Smooth muscle cell of the coronary artery (primary cell): ENCODE results near the gene SMPD1. TPM values are rescaled to one million over a fixed set of nuclear protein-coding genes. Genes with fewer than 3 reads are reported as not detected.

Source experiments
- total RNA-seq: library from RNA; depleted of rRNA; stranded (reverse); fragments of >200 nt; gene quantifications from 2 replicates; pipeline ENCODE4 v1.2.3, GENCODE V29; 2014; ENCODE audit warnings: low replicate concordance

The SMPD1 gene
- 19.2 and 28.4 TPM in 2 replicates for total RNA-seq

DNA sequence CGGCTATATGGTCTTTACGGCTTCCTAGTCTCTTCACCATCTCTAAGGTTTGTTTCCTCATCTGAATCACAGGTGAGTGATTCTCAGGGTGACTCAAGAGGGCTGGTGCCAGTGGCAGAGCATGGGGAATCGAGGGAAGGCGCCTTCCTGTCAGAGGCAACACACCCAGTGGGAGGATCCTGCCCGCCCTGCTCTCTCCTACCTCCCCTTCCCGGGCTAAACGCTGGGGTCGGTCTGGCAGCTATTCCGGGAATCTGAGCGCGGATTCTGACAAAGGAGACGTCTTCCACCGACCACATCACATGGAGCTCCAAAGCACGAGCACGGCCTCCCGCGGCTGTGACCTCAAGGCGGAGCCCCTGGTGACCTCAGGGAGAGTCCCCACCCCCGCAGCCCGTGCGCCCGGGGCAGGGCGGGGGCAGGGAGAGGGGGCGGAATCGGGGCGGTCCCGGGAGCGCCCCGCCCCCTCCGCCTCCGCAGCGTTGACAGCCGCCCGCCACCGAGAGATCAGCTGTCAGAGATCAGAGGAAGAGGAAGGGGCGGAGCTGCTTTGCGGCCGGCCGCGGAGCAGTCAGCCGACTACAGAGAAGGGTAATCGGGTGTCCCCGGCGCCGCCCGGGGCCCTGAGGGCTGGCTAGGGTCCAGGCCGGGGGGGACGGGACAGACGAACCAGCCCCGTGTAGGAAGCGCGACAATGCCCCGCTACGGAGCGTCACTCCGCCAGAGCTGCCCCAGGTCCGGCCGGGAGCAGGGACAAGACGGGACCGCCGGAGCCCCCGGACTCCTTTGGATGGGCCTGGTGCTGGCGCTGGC lies at the start of gene SMPD1:
Gene SMPD1, plus strand, starts transcription at position 570 of the 813 bp plus-strand sequence. Its CDS starts 125 bp downstream, at position 695.

DNA sequence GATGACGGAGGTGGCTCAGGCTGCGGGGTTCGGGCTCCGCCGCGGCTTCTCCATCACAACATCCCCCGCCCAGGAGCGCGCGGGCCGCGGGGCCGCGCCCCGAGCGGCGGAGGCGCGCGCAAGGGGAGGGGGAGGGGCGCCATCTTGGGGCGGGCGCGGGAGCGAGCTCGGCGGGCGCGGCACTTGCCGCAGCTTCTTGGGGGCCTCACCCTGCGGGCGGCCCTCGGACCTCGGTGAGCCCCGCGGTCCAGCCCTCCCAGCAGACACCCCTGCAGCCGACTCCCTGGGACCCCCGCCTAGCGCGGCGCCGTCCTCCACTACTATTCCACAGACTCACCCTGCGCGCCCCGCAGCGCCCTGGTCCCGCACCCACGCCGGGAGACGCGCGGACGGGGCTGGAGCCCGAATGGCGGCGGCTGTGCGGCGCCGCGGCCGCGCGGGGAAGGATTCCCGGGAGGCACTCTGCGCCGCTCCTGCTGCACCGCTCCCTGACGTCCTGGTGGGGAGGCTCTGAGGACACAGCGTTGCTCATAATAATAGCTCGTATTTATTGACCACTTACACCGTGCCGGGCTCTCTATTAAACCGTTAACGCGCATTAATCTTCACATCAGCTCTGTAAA lies 28.8 kb downstream of the SMPD1 start, which contains the start of gene APBB1:
Gene APBB1, minus strand, starts transcription at position 86 of the 623 bp plus-strand sequence. CDS start 7,747 bp downstream, outside the sequence.

DNA sequence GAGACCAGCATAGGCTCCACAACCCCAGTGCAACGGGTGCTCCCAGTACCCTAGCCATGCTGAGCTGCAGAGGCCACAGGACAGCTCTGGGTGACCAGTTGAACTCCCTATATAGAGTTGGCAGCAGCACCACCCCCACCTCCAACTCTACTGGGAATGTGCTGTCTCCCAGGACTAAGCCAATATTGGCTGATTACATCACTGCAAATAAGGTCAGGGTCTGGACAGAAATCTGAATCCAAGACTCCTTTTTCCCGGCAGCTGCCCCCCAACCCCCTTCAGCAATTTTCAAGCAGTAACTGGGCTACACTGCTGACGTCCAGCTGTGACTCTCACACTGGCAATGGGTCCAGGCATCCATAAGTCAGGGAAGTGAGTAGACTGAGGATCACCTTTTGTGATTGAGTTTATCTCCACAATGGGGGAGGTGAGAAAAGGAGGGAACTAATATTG lies 50.7 kb downstream of the SMPD1 start, which contains the start of gene HPX:
Gene HPX, minus strand, starts transcription at position 82 of the 453 bp plus-strand sequence. Its CDS starts 24 bp downstream, at position 58.

Other genes with a start within 250 kb of the SMPD1 start
- not detected in 2 replicates for gene OR52B2, start 220.1 kb upstream of the SMPD1 start, total RNA-seq
- not detected in 2 replicates for gene OR52W1, start 191.2 kb upstream of the SMPD1 start, total RNA-seq
- not detected in 2 replicates for gene C11orf42, start 184.9 kb upstream of the SMPD1 start, total RNA-seq
- 5.7 and 7.4 TPM in 2 replicates for gene FHIP1B, start 155.8 kb upstream of the SMPD1 start, total RNA-seq
- gene CNGA4, start 151.4 kb upstream of the SMPD1 start, total RNA-seq: under 0.01 and 0.47 TPM in 2 replicates
- gene CCKBR, start 130.6 kb upstream of the SMPD1 start, total RNA-seq: not detected in 2 replicates
- 51.8 and 199 TPM in 2 replicates for gene CAVIN3, start 70.0 kb upstream of the SMPD1 start, total RNA-seq
- gene APBB1, start 28.6 kb downstream of the SMPD1 start, total RNA-seq: 46.8 and 53.8 TPM in 2 replicates
- 0.12 and 0.45 TPM in 2 replicates for gene HPX, start 50.5 kb downstream of the SMPD1 start, total RNA-seq
- gene TRIM3, start 83.5 kb downstream of the SMPD1 start, total RNA-seq: 22.0 and 32.1 TPM in 2 replicates
- 49.6 and 66.1 TPM in 2 replicates for gene ARFIP2, start 90.9 kb downstream of the SMPD1 start, total RNA-seq
- gene TIMM10B, start 91.0 kb downstream of the SMPD1 start, total RNA-seq: 29.0 and 42.4 TPM in 2 replicates
- gene DNHD1, start 106.8 kb downstream of the SMPD1 start, total RNA-seq: 3.3 and 6.3 TPM in 2 replicates
- 6.1 and 12.2 TPM in 2 replicates for gene RRP8, start 213.1 kb downstream of the SMPD1 start, total RNA-seq
- 275 and 281 TPM in 2 replicates for gene ILK, start 213.3 kb downstream of the SMPD1 start, total RNA-seq
- 57.7 and 94.7 TPM in 2 replicates for gene TAF10, start 221.7 kb downstream of the SMPD1 start, total RNA-seq
- 48.2 and 52.7 TPM in 2 replicates for gene TPP1, start 228.9 kb downstream of the SMPD1 start, total RNA-seq